K562 (cell line): ENCODE measurements around the gene SGIP1. TPM values are rescaled to one million over a fixed set of nuclear protein-coding genes. Genes with fewer than 3 reads are reported as not detected.
A peak's percentile ranks its signal among the peaks of the same experiment; 100 is the strongest.

Experiments
- BHLHE40 ChIP-seq: IDR thresholded peaks from 2 replicates; pipeline ENCODE4 v1.6.1; 2011; ENCODE audit warnings: low read length, improper control_type of control experiment
- ELF4 ChIP-seq: fragments of 450-650 bp; formaldehyde crosslinking; IDR thresholded peaks from 2 replicates; pipeline ENCODE4 v1.4.0; 2022; ENCODE audit warnings: missing genetic modification characterization
- HNRNPL ChIP-seq: fragments of 200-400 bp; formaldehyde crosslinking; IDR thresholded peaks from 2 replicates; pipeline ENCODE4 v1.6.1; 2017; ENCODE audit warnings: low read depth, mild to moderate bottlenecking, low read length
- JUN ChIP-seq, 2 experiments: sonication (generic) in 1 of 2; formaldehyde crosslinking in 1 of 2; IDR thresholded peaks; 2 replicates each; pipeline versions ENCODE4 v1.6.1 to v1.8.0; 2012 to 2022; ENCODE audit warnings: borderline replicate concordance in 2 of 2, mild to moderate bottlenecking in 2 of 2, improper control_type of control experiment in 1 of 2, low read depth in 1 of 2, low read length in 1 of 2, missing genetic modification reagents in 1 of 2
- KDM5B ChIP-seq: fragments of 200-600 bp; sonication (generic); IDR thresholded peaks from 2 replicates; pipeline ENCODE4 v1.6.1; 2012; ENCODE audit warnings: low read depth, mild to moderate bottlenecking, moderate library complexity, low read length, control low read depth, inconsistent platforms; ENCODE audit not compliant: insufficient replicate concordance
- KLF10 ChIP-seq: fragments of 250-450 bp; sonication (Bioruptor Pico); IDR thresholded peaks from 2 replicates; pipeline ENCODE4 v1.6.1; 2021; ENCODE audit warnings: matching md5 sums
- MECOM ChIP-seq: fragments of 250-450 bp; sonication (Bioruptor Pico); IDR thresholded peaks from 2 replicates; pipeline ENCODE4 v1.8.0; 2022; ENCODE audit warnings: inconsistent platforms
- NCOR1 ChIP-seq: fragments of 450-650 bp; IDR thresholded peaks from 2 replicates; pipeline ENCODE4 v1.6.1; 2016; ENCODE audit warnings: mild to moderate bottlenecking, moderate library complexity
- PCBP2 ChIP-seq: fragments of 200-400 bp; formaldehyde crosslinking; IDR thresholded peaks from 2 replicates; pipeline ENCODE4 v1.6.1; 2018; ENCODE audit warnings: low read length, low read depth, mild to moderate bottlenecking, moderate library complexity; ENCODE audit not compliant: poor library complexity, severe bottlenecking
- SMAD4 ChIP-seq: fragments of 250-450 bp; sonication (Bioruptor Pico); conservative IDR thresholded peaks from 2 replicates; pipeline ENCODE4 v1.8.0; 2021; ENCODE audit warnings: inconsistent platforms, mild to moderate bottlenecking, moderate library complexity
- SRSF9 ChIP-seq: fragments of 200-400 bp; formaldehyde crosslinking; IDR thresholded peaks from 2 replicates; pipeline ENCODE4 v1.6.1; 2017; ENCODE audit warnings: low read depth, low read length, borderline replicate concordance
- TEAD1 ChIP-seq, 2 experiments: fragments of 450-650 bp in 1 of 2; sonication (generic) in 1 of 2; formaldehyde crosslinking; IDR thresholded peaks; 2 replicates each; pipeline versions ENCODE4 v1.4.0 to v1.8.0; 2020 to 2022; ENCODE audit warnings: mild to moderate bottlenecking in 2 of 2, missing genetic modification reagents in 1 of 2
- U2AF1 ChIP-seq: fragments of 200-400 bp; formaldehyde crosslinking; optimal IDR thresholded peaks from 2 replicates; pipeline ENCODE3; 2017; ENCODE audit warnings: mild to moderate bottlenecking, low read depth, low read length, moderate library complexity
- ZNF140 ChIP-seq: fragments of 250-450 bp; sonication (Bioruptor Pico); IDR thresholded peaks from 2 replicates; pipeline ENCODE4 v1.8.0; 2021; ENCODE audit warnings: moderate library complexity, mild to moderate bottlenecking, inconsistent platforms
- ZNF143 ChIP-seq: sonication (generic); formaldehyde crosslinking; IDR thresholded peaks from 2 replicates; pipeline ENCODE4 v1.9.0; 2022; ENCODE audit warnings: mild to moderate bottlenecking, missing genetic modification reagents
- ZNF217 ChIP-seq: sonication (generic); formaldehyde crosslinking; IDR thresholded peaks from 2 replicates; pipeline ENCODE4 v1.8.0; 2022; ENCODE audit warnings: mild to moderate bottlenecking, missing genetic modification reagents
- polyA plus RNA-seq, 8 experiments: library from polyadenylated mRNA; depleted of rRNA in 4 of 8; stranded (reverse) in 5 of 8; unstranded in 3 of 8; fragments of >200 nt; fragmentation: Nextera tagmentation in 2 of 8; fragmentation: Illumina TruSeq in 1 of 8; extraction: Ambion mirVana in 2 of 8; extraction: Trizol in 1 of 8; gene quantifications; 2 replicates each; pipeline versions ENCODE4 v1.2.1 to v1.2.3, GENCODE V29; 2011 to 2014; ENCODE audit warnings: inconsistent platforms in 1 of 8, missing spikeins in 1 of 8
- total RNA-seq, 7 experiments: library from RNA; depleted of rRNA in 6 of 7; stranded (reverse); fragments of >200 nt in 6 of 7; fragmentation: Illumina TruSeq in 2 of 7; extraction: Trizol in 2 of 7; gene quantifications; 2 replicates each; pipeline versions ENCODE4 v1.2.1 to v1.2.3, GENCODE V29; 2011 to 2021; ENCODE audit warnings: low replicate concordance in 1 of 7
- TF ChIP-seq, protein P1 (sequence below): fragments of 450-650 bp; formaldehyde crosslinking; IDR thresholded peaks from 2 replicates; pipeline ENCODE4 v1.4.0; 2020; ENCODE audit warnings: mild to moderate bottlenecking, moderate library complexity
- TF ChIP-seq, protein P2 (sequence below): sonication (generic); formaldehyde crosslinking; IDR thresholded peaks from 2 replicates; pipeline ENCODE4 v1.8.1; 2022; ENCODE audit warnings: missing genetic modification reagents
- TF ChIP-seq, protein P3 (sequence below): fragments of 250-450 bp; sonication (Bioruptor Pico); IDR thresholded peaks from 2 replicates; pipeline ENCODE4 v1.4.0; 2020; ENCODE audit warnings: borderline replicate concordance
- TF ChIP-seq, protein P4 (sequence below): fragments of 450-650 bp; IDR thresholded peaks from 2 replicates; pipeline ENCODE4 v1.6.1; 2016; ENCODE audit warnings: missing biosample characterization, missing genetic modification characterization
- TF ChIP-seq, protein P5 (sequence below): sonication (generic); formaldehyde crosslinking; IDR thresholded peaks from 2 replicates; pipeline ENCODE4 v1.8.0; 2022; ENCODE audit warnings: missing genetic modification reagents, mild to moderate bottlenecking, moderate library complexity, borderline replicate concordance

SGIP1 gene
- total and polyA plus RNA-seq, 9 of the 15 experiments (the other 6 are each of a cell fraction or from before 2014, with no cell fraction given): 0.07 to 0.35 TPM; not detected in 7

DNA sequence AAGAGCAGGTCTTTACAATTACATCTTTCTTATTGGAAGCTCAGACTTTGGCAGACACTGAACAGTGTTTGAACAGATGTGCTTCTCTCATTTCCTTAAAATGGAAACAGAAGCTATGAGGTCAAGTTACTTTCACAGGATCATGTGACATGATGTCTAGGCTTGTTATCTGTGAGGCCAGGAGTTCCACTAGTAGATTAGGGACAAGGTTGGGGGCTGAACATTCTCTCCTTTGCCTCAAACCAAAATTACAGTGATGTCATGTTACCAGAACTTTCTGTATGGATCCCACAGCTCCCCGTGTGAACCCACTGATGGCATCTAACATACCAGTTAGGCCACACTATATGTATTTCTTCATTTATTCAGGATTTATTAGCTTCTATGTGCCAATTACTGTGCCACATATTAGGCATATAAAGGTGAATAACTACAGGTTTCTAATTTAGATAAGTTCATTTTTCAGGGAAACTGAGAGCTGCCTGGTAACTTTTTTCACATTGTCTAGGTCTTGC is 224.3 kb downstream of the SGIP1 start (continued):
- TF ChIP-seq, protein P1, sequence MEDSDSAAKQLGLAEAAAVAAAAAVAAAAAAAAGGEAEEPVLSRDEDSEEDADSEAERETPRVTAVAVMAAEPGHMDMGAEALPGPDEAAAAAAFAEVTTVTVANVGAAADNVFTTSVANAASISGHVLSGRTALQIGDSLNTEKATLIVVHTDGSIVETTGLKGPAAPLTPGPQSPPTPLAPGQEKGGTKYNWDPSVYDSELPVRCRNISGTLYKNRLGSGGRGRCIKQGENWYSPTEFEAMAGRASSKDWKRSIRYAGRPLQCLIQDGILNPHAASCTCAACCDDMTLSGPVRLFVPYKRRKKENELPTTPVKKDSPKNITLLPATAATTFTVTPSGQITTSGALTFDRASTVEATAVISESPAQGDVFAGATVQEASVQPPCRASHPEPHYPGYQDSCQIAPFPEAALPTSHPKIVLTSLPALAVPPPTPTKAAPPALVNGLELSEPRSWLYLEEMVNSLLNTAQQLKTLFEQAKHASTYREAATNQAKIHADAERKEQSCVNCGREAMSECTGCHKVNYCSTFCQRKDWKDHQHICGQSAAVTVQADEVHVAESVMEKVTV (CRISPR knock-in tag): 0 out of 2 replicates have a peak, but pooled peaks have one; percentile 27
- TF ChIP-seq SMAD4: peak; percentile 97
- TF ChIP-seq JUN (IDR thresholded peaks at IDR 0.05; ENCODE audit: borderline replicate concordance, low read depth, low read length): peak; percentile 69; the same call in 1 of the 2 replicates
- no peak for TF ChIP-seq JUN (CRISPR knock-in tag; IDR thresholded peaks at IDR 0.05; ENCODE audit: borderline replicate concordance)
- TF ChIP-seq, protein P2, sequence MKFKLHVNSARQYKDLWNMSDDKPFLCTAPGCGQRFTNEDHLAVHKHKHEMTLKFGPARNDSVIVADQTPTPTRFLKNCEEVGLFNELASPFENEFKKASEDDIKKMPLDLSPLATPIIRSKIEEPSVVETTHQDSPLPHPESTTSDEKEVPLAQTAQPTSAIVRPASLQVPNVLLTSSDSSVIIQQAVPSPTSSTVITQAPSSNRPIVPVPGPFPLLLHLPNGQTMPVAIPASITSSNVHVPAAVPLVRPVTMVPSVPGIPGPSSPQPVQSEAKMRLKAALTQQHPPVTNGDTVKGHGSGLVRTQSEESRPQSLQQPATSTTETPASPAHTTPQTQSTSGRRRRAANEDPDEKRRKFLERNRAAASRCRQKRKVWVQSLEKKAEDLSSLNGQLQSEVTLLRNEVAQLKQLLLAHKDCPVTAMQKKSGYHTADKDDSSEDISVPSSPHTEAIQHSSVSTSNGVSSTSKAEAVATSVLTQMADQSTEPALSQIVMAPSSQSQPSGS: no peak
- no peak for TF ChIP-seq ZNF217 (CRISPR knock-in tag)
- TF ChIP-seq MECOM: 0 out of 2 replicates have a peak, but pooled peaks have one; percentile 25
- no peak for TF ChIP-seq HNRNPL
- TF ChIP-seq TEAD1 (CRISPR knock-in tag; IDR thresholded peaks at IDR 0.05): 0 out of 4 replicates have a peak, but pooled peaks of 1 of the 2 experiments have one; percentile 25
- TF ChIP-seq NCOR1: peak; percentile 94
- no peak for TF ChIP-seq SRSF9
- no peak for TF ChIP-seq U2AF1
- no peak for TF ChIP-seq ZNF143 (CRISPR knock-in tag)
- TF ChIP-seq, protein P3, sequence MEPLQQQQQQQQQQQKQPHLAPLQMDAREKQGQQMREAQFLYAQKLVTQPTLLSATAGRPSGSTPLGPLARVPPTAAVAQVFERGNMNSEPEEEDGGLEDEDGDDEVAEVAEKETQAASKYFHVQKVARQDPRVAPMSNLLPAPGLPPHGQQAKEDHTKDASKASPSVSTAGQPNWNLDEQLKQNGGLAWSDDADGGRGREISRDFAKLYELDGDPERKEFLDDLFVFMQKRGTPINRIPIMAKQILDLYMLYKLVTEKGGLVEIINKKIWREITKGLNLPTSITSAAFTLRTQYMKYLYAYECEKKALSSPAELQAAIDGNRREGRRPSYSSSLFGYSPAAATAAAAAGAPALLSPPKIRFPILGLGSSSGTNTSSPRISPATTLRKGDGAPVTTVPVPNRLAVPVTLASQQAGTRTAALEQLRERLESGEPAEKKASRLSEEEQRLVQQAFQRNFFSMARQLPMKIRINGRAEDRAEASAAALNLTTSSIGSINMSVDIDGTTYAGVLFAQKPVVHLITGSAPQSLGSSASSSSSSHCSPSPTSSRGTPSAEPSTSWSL: no peak
- no peak for TF ChIP-seq KLF10
- TF ChIP-seq ZNF140: 0 out of 2 replicates have a peak, but pooled peaks have one; percentile 51
- peak; percentile 87 for TF ChIP-seq BHLHE40
- 0 out of 2 replicates have a peak, but pooled peaks have one; percentile 9 for TF ChIP-seq ELF4 (CRISPR knock-in tag)
- no peak for TF ChIP-seq PCBP2
- peak; percentile 38 for TF ChIP-seq KDM5B
- TF ChIP-seq, protein P4, sequence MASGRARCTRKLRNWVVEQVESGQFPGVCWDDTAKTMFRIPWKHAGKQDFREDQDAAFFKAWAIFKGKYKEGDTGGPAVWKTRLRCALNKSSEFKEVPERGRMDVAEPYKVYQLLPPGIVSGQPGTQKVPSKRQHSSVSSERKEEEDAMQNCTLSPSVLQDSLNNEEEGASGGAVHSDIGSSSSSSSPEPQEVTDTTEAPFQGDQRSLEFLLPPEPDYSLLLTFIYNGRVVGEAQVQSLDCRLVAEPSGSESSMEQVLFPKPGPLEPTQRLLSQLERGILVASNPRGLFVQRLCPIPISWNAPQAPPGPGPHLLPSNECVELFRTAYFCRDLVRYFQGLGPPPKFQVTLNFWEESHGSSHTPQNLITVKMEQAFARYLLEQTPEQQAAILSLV (tag): no peak
- TF ChIP-seq, protein P5, sequence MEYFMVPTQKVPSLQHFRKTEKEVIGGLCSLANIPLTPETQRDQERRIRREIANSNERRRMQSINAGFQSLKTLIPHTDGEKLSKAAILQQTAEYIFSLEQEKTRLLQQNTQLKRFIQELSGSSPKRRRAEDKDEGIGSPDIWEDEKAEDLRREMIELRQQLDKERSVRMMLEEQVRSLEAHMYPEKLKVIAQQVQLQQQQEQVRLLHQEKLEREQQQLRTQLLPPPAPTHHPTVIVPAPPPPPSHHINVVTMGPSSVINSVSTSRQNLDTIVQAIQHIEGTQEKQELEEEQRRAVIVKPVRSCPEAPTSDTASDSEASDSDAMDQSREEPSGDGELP (CRISPR knock-in tag): no peak; the same call in 1 of the 2 replicates
